ENCODE data around the gene SIL1.

- no peak for TF ChIP-seq CTCF (IDR thresholded peaks at IDR 0.05)
- no peak for TF ChIP-seq POLR2A (IDR thresholded peaks at IDR 0.05)
Measured at GRCh38 chr5:139061274-139061673, 136.9 kb downstream of the SIL1 start.
